Fibroblast of the aortic adventitia (primary cell): ENCODE data around the gene PIPOX. TPM values are rescaled to one million over a fixed set of nuclear protein-coding genes. Genes with fewer than 3 reads are reported as not detected.

Experiments used
- DNase-seq: peaks from one replicate; pipeline ENCODE4 v3.0.0-alpha.2; 2010; ENCODE audit warnings: low read depth
- H3K4me3 ChIP-seq: 2 replicates; pipeline ENCODE4 v1.5.1; 2011; ENCODE audit warnings: low read depth, mild to moderate bottlenecking, control low read depth, low read length, moderate library complexity
- CTCF ChIP-seq: IDR thresholded peaks from 2 replicates; pipeline ENCODE4 v1.5.1; 2011; ENCODE audit warnings: mild to moderate bottlenecking, low read length, control low read depth, inconsistent platforms; ENCODE audit not compliant: insufficient read depth
- total RNA-seq: library from RNA; depleted of rRNA; stranded (reverse); fragments of >200 nt; gene quantifications from 2 replicates; pipeline ENCODE4 v1.2.3, GENCODE V29; 2012; ENCODE audit warnings: low replicate concordance

The PIPOX gene
- 1.8 and 3.0 TPM in 2 replicates for total RNA-seq

- DNase-seq = no peak
- no peak for TF ChIP-seq CTCF
- H3K4me3 ChIP-seq = no peak within 1 kb of the TSS
Observed at GRCh38 chr17:29042679-29043538, at the start of gene PIPOX. Gene PIPOX, plus strand, starts transcription at chr17:29043141. Its CDS starts 85 bp downstream, at chr17:29043226.

- no peak for TF ChIP-seq CTCF
- DNase-seq = no peak
- no peak overlapping the region for H3K4me3 ChIP-seq
Observed at GRCh38 chr17:28993645-28994426, 49.1 kb upstream of the PIPOX start.

- no peak for DNase-seq
Observed at GRCh38 chr17:28996554-28997096, 46.3 kb upstream of the PIPOX start.

GRCh38 chr17:28997806-28998205 is 45.1 kb upstream of the PIPOX start:
- no peak overlapping the region for H3K4me3 ChIP-seq
- no peak for TF ChIP-seq CTCF
- DNase-seq = no peak

More at GRCh38 chr17:28996554-28997096, 46.3 kb upstream of the PIPOX start:
- H3K4me3 ChIP-seq = no peak overlapping the region
- TF ChIP-seq CTCF = no peak

GRCh38 chr17:28999206-28999605 is 43.7 kb upstream of the PIPOX start:
- no peak for DNase-seq
- no peak overlapping the region for H3K4me3 ChIP-seq
- TF ChIP-seq CTCF = no peak

GRCh38 chr17:29000973-29001372 is 42.0 kb upstream of the PIPOX start:
- no peak overlapping the region for H3K4me3 ChIP-seq
- DNase-seq = no peak
- TF ChIP-seq CTCF = no peak
